Measurements from ENCODE around the gene GGT6. TPM values are rescaled to one million over a fixed set of nuclear protein-coding genes. Genes with fewer than 3 reads are reported as not detected.

GGT6 gene
- total RNA-seq, 1 donor from 2014 or later = not detected

DNA sequence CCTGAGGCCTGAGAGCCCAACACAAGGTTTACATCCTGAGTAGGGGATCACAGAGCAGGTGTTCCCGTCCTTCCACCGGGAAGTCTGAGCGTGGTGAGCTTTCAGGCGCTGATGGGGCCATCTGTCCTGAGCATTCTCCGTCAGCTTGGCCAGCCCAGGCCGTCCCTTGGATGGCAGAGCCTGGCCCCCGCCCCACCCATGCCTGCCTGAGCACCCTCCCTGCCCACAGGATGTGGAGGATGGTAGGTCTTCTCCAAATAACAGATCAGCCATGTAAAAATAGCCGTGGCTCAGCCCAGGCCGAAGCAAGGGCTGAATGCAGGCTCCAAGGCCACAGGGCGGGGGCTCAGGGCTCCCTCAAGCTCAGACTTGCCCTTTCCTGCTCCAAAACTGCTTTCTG lies 41.5 kb downstream of the GGT6 start:
- Histone ChIP-seq H3K36me3 (no peaks in the 10 kb centered on the region), H3K27me3 (no peaks in the 10 kb centered on the region), H3K4me3 (no peak overlapping the region), H3K27ac (peak overlapping the region; percentile 9 to 63), H3K9me3 (no peaks in the 10 kb centered on the region), H3K4me1 (peaks cover 0 to 1% of the 10 kb centered on the region in 2 donors)
- TF ChIP-seq, protein P1, sequence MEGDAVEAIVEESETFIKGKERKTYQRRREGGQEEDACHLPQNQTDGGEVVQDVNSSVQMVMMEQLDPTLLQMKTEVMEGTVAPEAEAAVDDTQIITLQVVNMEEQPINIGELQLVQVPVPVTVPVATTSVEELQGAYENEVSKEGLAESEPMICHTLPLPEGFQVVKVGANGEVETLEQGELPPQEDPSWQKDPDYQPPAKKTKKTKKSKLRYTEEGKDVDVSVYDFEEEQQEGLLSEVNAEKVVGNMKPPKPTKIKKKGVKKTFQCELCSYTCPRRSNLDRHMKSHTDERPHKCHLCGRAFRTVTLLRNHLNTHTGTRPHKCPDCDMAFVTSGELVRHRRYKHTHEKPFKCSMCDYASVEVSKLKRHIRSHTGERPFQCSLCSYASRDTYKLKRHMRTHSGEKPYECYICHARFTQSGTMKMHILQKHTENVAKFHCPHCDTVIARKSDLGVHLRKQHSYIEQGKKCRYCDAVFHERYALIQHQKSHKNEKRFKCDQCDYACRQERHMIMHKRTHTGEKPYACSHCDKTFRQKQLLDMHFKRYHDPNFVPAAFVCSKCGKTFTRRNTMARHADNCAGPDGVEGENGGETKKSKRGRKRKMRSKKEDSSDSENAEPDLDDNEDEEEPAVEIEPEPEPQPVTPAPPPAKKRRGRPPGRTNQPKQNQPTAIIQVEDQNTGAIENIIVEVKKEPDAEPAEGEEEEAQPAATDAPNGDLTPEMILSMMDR (IDR thresholded peaks at IDR 0.05) = no peak
- intact Hi-C loops (cut with DNase I) = no loop called here
- DNase-seq (ENCODE audit: low spot score in 2 of 2) = no peak

DNA sequence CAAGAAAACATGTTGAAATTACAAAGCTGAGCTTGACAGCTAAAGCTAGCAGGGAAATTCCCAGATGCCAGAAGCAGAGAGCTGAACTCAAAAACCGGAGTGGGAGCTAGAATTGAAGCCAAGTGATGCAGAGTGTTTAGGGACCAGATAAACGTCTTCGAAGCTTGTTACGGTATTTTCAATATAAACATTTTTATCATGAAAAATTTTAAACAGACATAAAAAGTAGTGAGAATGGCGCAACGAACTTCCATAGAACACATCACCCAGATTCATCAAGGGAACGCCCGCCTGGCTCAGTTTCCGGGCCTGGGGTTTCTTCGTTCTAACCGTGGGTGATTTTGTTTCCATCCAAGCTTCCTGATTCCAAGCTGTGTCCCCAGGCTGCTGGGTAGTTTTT lies 43.6 kb downstream of the GGT6 start:
- DNase-seq (ENCODE audit: low spot score in 2 of 2) = no peak
- intact Hi-C loops (cut with DNase I) = no loop called here
- TF ChIP-seq, protein P1 (IDR thresholded peaks at IDR 0.05) = no peak
- Histone ChIP-seq H3K9me3 (no peaks in the 10 kb centered on the region), H3K4me3 (no peak overlapping the region), H3K27me3 (no peaks in the 10 kb centered on the region), H3K36me3 (no peaks in the 10 kb centered on the region), H3K27ac (no peak overlapping the region), H3K4me1 (peaks cover 0 to 5% of the 10 kb centered on the region in 2 donors)

DNA sequence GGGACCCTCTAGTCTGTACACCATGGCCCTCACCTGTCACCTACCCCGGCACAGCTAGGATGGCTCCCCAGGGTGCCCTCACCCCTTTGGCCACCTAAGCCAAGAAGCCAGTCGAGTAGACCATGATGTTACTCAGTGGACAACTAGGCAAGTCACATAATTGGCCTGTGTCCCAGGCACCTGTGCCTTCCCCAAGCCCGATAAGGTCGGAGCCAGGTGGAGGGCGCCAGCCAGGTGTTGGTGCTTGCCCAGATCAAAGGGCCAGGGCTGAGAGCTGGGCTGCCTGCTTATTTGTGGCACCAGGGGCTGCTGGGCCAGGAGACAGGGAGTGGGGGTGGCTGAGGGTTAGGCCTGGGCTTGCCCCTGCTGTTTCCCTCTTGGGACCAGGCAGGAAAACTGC lies 44.9 kb downstream of the GGT6 start:
- H3K27me3 ChIP-seq = no peaks in the 10 kb centered on the region
- peaks cover 0 to 5% of the 10 kb centered on the region in 2 donors for H3K4me1 ChIP-seq
- no peak overlapping the region for H3K27ac ChIP-seq
- TF ChIP-seq, protein P1 (IDR thresholded peaks at IDR 0.05) = no peak
- no peaks in the 10 kb centered on the region for H3K36me3 ChIP-seq
- intact Hi-C loops (cut with DNase I) = no loop called here
- DNase-seq (ENCODE audit: low spot score in 2 of 2) = no peak
- H3K9me3 ChIP-seq = no peaks in the 10 kb centered on the region
- no peak overlapping the region for H3K4me3 ChIP-seq

DNA sequence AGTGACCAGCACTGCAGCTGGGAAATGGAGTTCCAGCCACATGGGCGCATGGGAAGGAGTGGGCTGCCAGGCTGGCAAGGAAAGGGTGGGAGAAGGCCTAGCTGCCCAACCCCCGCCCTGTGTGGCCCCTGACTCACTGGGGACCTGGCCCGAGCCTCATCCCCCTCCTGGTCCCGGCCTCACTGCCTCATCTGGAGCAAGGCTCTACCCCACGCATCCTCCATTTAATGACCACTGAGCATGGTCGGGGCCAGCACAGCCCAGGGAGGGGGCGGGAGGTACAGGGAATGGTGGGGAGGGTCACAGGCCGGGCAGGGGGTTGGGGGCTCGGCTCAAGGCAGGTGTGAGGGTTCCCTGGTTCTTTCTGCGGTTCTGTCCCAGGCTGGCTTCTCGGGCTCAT lies 45.6 kb downstream of the GGT6 start:
- Histone ChIP-seq H3K9me3 (no peaks in the 10 kb centered on the region), H3K4me1 (peaks cover 3 to 7% of the 10 kb centered on the region in 2 donors)
- TF ChIP-seq, protein P1 (IDR thresholded peaks at IDR 0.05) = no peak

DNA sequence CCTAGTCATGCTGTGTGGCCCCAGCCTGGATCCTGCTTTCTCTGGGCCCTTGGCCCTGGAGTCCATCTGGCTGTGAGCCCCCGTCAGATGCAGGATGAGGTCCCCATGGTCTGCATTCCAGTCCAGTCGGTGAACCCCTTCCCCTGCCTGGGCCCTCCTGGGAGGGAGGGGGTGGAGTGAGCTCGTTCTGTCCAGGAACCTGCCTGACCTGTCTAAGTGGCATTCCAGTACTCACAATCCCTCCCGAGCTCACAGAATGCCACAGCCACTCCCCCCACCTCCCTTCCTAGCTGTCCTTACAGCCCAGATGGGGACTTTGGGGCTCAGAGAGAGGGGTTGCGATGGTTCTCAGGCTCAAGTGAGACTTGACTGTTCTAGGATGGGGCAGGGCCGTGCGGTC lies 46.2 kb downstream of the GGT6 start:
- no peaks in the 10 kb centered on the region for H3K36me3 ChIP-seq
- TF ChIP-seq, protein P1 (IDR thresholded peaks at IDR 0.05) = no peak
- H3K27ac ChIP-seq = peak overlapping the region; percentile 53 to 73

More for the DNA sequence above, 45.6 kb downstream of the GGT6 start:
- Histone ChIP-seq H3K27ac (peak overlapping the region in 1 of 2 donors; percentile 4), H3K36me3 (no peaks in the 10 kb centered on the region), H3K4me3 (no peak overlapping the region), H3K27me3 (no peaks in the 10 kb centered on the region)
- DNase-seq (ENCODE audit: low spot score in 2 of 2) = no peak
- intact Hi-C loops (cut with DNase I) = no loop called here

More for the DNA sequence above, 46.2 kb downstream of the GGT6 start:
- Histone ChIP-seq H3K9me3 (no peaks in the 10 kb centered on the region), H3K4me1 (peaks cover 4 to 12% of the 10 kb centered on the region in 2 donors), H3K4me3 (no peak overlapping the region), H3K27me3 (no peaks in the 10 kb centered on the region)
- intact Hi-C loops (cut with DNase I) = no loop called here
- no peak for DNase-seq (ENCODE audit: low spot score in 2 of 2)

Measured in ascending aorta (tissue), 2 donors.